Measurements from ENCODE around the gene SGCA.

SGCA gene

GRCh38 chr17:50205111-50205962 is 39.5 kb downstream of the SGCA start:
- no peak overlapping the region for H3K4me3 ChIP-seq (IDR thresholded peaks at IDR 0.05; ENCODE audit: insufficient read depth, low read depth, low read length)
- H3K9ac ChIP-seq = no peak overlapping the region
- no peak overlapping the region for H3K27ac ChIP-seq
- no peaks in the 10 kb centered on the region for H4K20me1 ChIP-seq (ENCODE audit: insufficient read depth)
- TF ChIP-seq CTCF (conservative IDR thresholded peaks at IDR 0.05; ENCODE audit: low read depth, low read length) = no peak
- H3K4me1 ChIP-seq (ENCODE audit: low read depth, poor library complexity, severe bottlenecking) = peaks cover 6% of the 10 kb centered on the region
- no peaks in the 10 kb centered on the region for H3K79me2 ChIP-seq (ENCODE audit: insufficient read depth, low read depth)
- H3K36me3 ChIP-seq (ENCODE audit: insufficient read depth) = no peaks in the 10 kb centered on the region
- no peak overlapping the region for H3K4me2 ChIP-seq
- peaks cover 93% of the 10 kb centered on the region for H3K27me3 ChIP-seq (ENCODE audit: insufficient read depth, low read depth)
- H2AFZ ChIP-seq (ENCODE audit: low read depth) = no peak overlapping the region

- Histone ChIP-seq H3K9ac (no peak overlapping the region), H3K27ac (no peak overlapping the region), H3K36me3 (ENCODE audit: insufficient read depth) (no peaks in the 10 kb centered on the region), H2AFZ (ENCODE audit: low read depth) (no peak overlapping the region), H3K4me2 (no peak overlapping the region), H3K4me1 (ENCODE audit: low read depth, poor library complexity, severe bottlenecking) (peaks cover 2% of the 10 kb centered on the region), H3K27me3 (ENCODE audit: insufficient read depth, low read depth) (peaks cover 92% of the 10 kb centered on the region), H4K20me1 (ENCODE audit: insufficient read depth) (no peaks in the 10 kb centered on the region), H3K4me3 (IDR thresholded peaks at IDR 0.05; ENCODE audit: insufficient read depth, low read depth, low read length) (no peak overlapping the region), H3K79me2 (ENCODE audit: insufficient read depth, low read depth) (no peaks in the 10 kb centered on the region)
- TF ChIP-seq CTCF (conservative IDR thresholded peaks at IDR 0.05; ENCODE audit: low read depth, low read length) = no peak
These were observed 40.2 kb downstream of the SGCA start for GRCh38 chr17:50205963-50206505.

- TF ChIP-seq CTCF (conservative IDR thresholded peaks at IDR 0.05; ENCODE audit: low read depth, low read length) = no peak
- H3K27me3 ChIP-seq (ENCODE audit: insufficient read depth, low read depth) = peaks cover 85% of the 10 kb centered on the region
- H3K4me3 ChIP-seq (IDR thresholded peaks at IDR 0.05; ENCODE audit: insufficient read depth, low read depth, low read length) = no peak overlapping the region
- no peak overlapping the region for H3K4me2 ChIP-seq
- no peaks in the 10 kb centered on the region for H3K4me1 ChIP-seq (ENCODE audit: low read depth, poor library complexity, severe bottlenecking)
- no peaks in the 10 kb centered on the region for H3K36me3 ChIP-seq (ENCODE audit: insufficient read depth)
- no peak overlapping the region for H3K9ac ChIP-seq
- H4K20me1 ChIP-seq (ENCODE audit: insufficient read depth) = no peaks in the 10 kb centered on the region
- no peak overlapping the region for H2AFZ ChIP-seq (ENCODE audit: low read depth)
- H3K79me2 ChIP-seq (ENCODE audit: insufficient read depth, low read depth) = no peaks in the 10 kb centered on the region
- no peak overlapping the region for H3K27ac ChIP-seq
These were observed 40.9 kb downstream of the SGCA start for GRCh38 chr17:50206604-50207293.

GRCh38 chr17:50207315-50207714 is 41.5 kb downstream of the SGCA start:
- H3K36me3 ChIP-seq (ENCODE audit: insufficient read depth) = no peaks in the 10 kb centered on the region
- no peak overlapping the region for H3K4me2 ChIP-seq
- H3K9ac ChIP-seq = no peak overlapping the region
- H3K4me1 ChIP-seq (ENCODE audit: low read depth, poor library complexity, severe bottlenecking) = peaks cover 2% of the 10 kb centered on the region
- no peaks in the 10 kb centered on the region for H4K20me1 ChIP-seq (ENCODE audit: insufficient read depth)
- H3K4me3 ChIP-seq (IDR thresholded peaks at IDR 0.05; ENCODE audit: insufficient read depth, low read depth, low read length) = no peak overlapping the region
- peaks cover 79% of the 10 kb centered on the region for H3K27me3 ChIP-seq (ENCODE audit: insufficient read depth, low read depth)
- no peak for TF ChIP-seq CTCF (conservative IDR thresholded peaks at IDR 0.05; ENCODE audit: low read depth, low read length)
- H3K27ac ChIP-seq = no peak overlapping the region
- no peaks in the 10 kb centered on the region for H3K79me2 ChIP-seq (ENCODE audit: insufficient read depth, low read depth)
- no peak overlapping the region for H2AFZ ChIP-seq (ENCODE audit: low read depth)

Data from KMS-11 (cell line).